ENCODE data around the gene LRRFIP1. TPM values are rescaled to one million over a fixed set of nuclear protein-coding genes. Genes with fewer than 3 reads are reported as not detected.

LRRFIP1 gene
- total RNA-seq, 3 donors from 2014 or later (not counting 1 experiment from before 2014, with no cell fraction given), result 163 to 207 (median 188) TPM

- H3K4me3 Mint-ChIP-seq, result peak overlapping the region; percentile 81
- H3K4me1 Mint-ChIP-seq, result peaks cover 7 to 34% of the 10 kb centered on the region in 2 donors
- no peak for DNase-seq
- WGBS (ENCODE audit: insufficient coverage), result 25% methylated on average over 52 of the region's 54 CpGs
- peaks cover 11% of the 10 kb centered on the region for H3K27me3 ChIP-seq (ENCODE audit: control insufficient read depth, insufficient read depth, low read length)
- peak; percentile 44 to 49 (median 45) for ATAC-seq
- no peaks in the 10 kb centered on the region for H3K36me3 ChIP-seq (ENCODE audit: control insufficient read depth, insufficient read depth, low read length)
- no peaks in the 10 kb centered on the region for H3K36me3 Mint-ChIP-seq
- H3K9me3 ChIP-seq (ENCODE audit: control insufficient read depth, insufficient read depth, low read length), result no peaks in the 10 kb centered on the region
- no peaks in the 10 kb centered on the region for H3K9me3 Mint-ChIP-seq
- intact Hi-C loops (cut with micrococcal nuclease), result no loop called here
- no peak overlapping the region for H3K27ac Mint-ChIP-seq
- H3K4me3 ChIP-seq (ENCODE audit: low read length), result peak overlapping the region; percentile 6
- no peak overlapping the region for H3K27ac ChIP-seq (ENCODE audit: low read length)
- peaks cover 28 to 47% of the 10 kb centered on the region in 2 donors for H3K27me3 Mint-ChIP-seq (ENCODE audit: low read depth in 2 of 2)
- H3K4me1 ChIP-seq (ENCODE audit: control insufficient read depth, insufficient read depth, low read length), result peaks cover 24% of the 10 kb centered on the region
- TF ChIP-seq CTCF (IDR thresholded peaks at IDR 0.05), result no peak
Measured at GRCh38 chr2:237626813-237627440, 460 bp upstream of the LRRFIP1 start.

- peaks cover 24% of the 10 kb centered on the region for H3K4me1 ChIP-seq (ENCODE audit: control insufficient read depth, insufficient read depth, low read length)
- peaks cover 7 to 34% of the 10 kb centered on the region in 2 donors for H3K4me1 Mint-ChIP-seq
- H3K4me3 ChIP-seq (ENCODE audit: low read length), result no peak overlapping the region
- H3K36me3 ChIP-seq (ENCODE audit: control insufficient read depth, insufficient read depth, low read length), result no peaks in the 10 kb centered on the region
- peaks cover 30 to 47% of the 10 kb centered on the region in 2 donors for H3K27me3 Mint-ChIP-seq (ENCODE audit: low read depth in 2 of 2)
- WGBS (ENCODE audit: insufficient coverage), result 81% methylated on average over 13 of the region's 14 CpGs
- no peaks in the 10 kb centered on the region for H3K36me3 Mint-ChIP-seq
- TF ChIP-seq CTCF (IDR thresholded peaks at IDR 0.05), result no peak
- DNase-seq (no peak), ATAC-seq (no peak)
- H3K27me3 ChIP-seq (ENCODE audit: control insufficient read depth, insufficient read depth, low read length), result peaks cover 11% of the 10 kb centered on the region
- no peaks in the 10 kb centered on the region for H3K9me3 ChIP-seq (ENCODE audit: control insufficient read depth, insufficient read depth, low read length)
- H3K4me3 Mint-ChIP-seq, result peak overlapping the region; percentile 83
- H3K9me3 Mint-ChIP-seq, result no peaks in the 10 kb centered on the region
- no peak overlapping the region for H3K27ac Mint-ChIP-seq
- intact Hi-C loops (cut with micrococcal nuclease), result no loop called here
- H3K27ac ChIP-seq (ENCODE audit: low read length), result no peak overlapping the region
Measured at GRCh38 chr2:237628247-237629187, 1.1 kb downstream of the LRRFIP1 start.

GRCh38 chr2:237629188-237629534, 1.8 kb downstream of the LRRFIP1 start:
- H3K27me3 ChIP-seq (ENCODE audit: control insufficient read depth, insufficient read depth, low read length), result peaks cover 11% of the 10 kb centered on the region

More at GRCh38 chr2:237629188-237629534, 1.8 kb downstream of the LRRFIP1 start:
- H3K4me3 Mint-ChIP-seq, result peak overlapping the region; percentile 83
- no peaks in the 10 kb centered on the region for H3K9me3 ChIP-seq (ENCODE audit: control insufficient read depth, insufficient read depth, low read length)
- ATAC-seq, result no peak
- H3K27me3 Mint-ChIP-seq (ENCODE audit: low read depth in 2 of 2), result peaks cover 30 to 47% of the 10 kb centered on the region in 2 donors
- H3K4me3 ChIP-seq (ENCODE audit: low read length), result no peak overlapping the region
- 100% methylated on average over 1 of the region's 1 CpG for WGBS (ENCODE audit: insufficient coverage)
- H3K27ac Mint-ChIP-seq, result no peak overlapping the region
- H3K4me1 Mint-ChIP-seq, result peaks cover 7 to 34% of the 10 kb centered on the region in 2 donors
- no peak for TF ChIP-seq CTCF (IDR thresholded peaks at IDR 0.05)
- H3K9me3 Mint-ChIP-seq, result no peaks in the 10 kb centered on the region
- no peaks in the 10 kb centered on the region for H3K36me3 Mint-ChIP-seq
- H3K36me3 ChIP-seq (ENCODE audit: control insufficient read depth, insufficient read depth, low read length), result no peaks in the 10 kb centered on the region
- H3K4me1 ChIP-seq (ENCODE audit: control insufficient read depth, insufficient read depth, low read length), result peaks cover 24% of the 10 kb centered on the region
- DNase-seq, result no peak
- intact Hi-C loops (cut with micrococcal nuclease), result no loop called here
- no peak overlapping the region for H3K27ac ChIP-seq (ENCODE audit: low read length)
